Measurements from ENCODE around the gene FAM78A. TPM values are rescaled to one million over a fixed set of nuclear protein-coding genes. Genes with fewer than 3 reads are reported as not detected.

Gene FAM78A
- polyA plus RNA-seq, 3 donors from 2014 or later = 5.0 to 20.8 (median 7.5) TPM

Other genes starting within 250 kb of the FAM78A start
- gene AIF1L, start 180.0 kb downstream of the FAM78A start, polyA plus RNA-seq = not detected
- gene NUP214, start 150.9 kb downstream of the FAM78A start, polyA plus RNA-seq = 10 to 100 TPM in 1 of 3 donors, 1 to 10 TPM in 2; 4.9 to 20.1 (median 9.9) TPM
- gene PLPP7, start 13.2 kb upstream of the FAM78A start, polyA plus RNA-seq = 1 to 10 TPM in 2 of 3 donors, under 1 TPM in 1; 0.44 to 1.4 (median 1.2) TPM
- gene PRRC2B, start 117.6 kb upstream of the FAM78A start, polyA plus RNA-seq = 10 to 100 TPM in 1 of 3 donors, 1 to 10 TPM in 2; 2.0 to 48.1 (median 9.6) TPM
- 10 to 100 TPM in 1 of 3 donors, 1 to 10 TPM in 2; 4.8 to 10.4 (median 8.0) TPM for gene POMT1, start 226.4 kb upstream of the FAM78A start, polyA plus RNA-seq

All from immature natural killer cell (primary cell).